ENCODE measurements around the gene HINFP.

HINFP gene

GRCh38 chr11:119152604-119153003 lies 31.2 kb downstream of the HINFP start:
- peaks cover 59% of the 10 kb centered on the region for H3K27me3 ChIP-seq (ENCODE audit: insufficient read depth, low read length, poor library complexity)
- no peak overlapping the region for H2AFZ ChIP-seq (ENCODE audit: low read depth, low read length)

GRCh38 chr11:119153049-119153818 lies 31.9 kb downstream of the HINFP start:
- no peaks in the 10 kb centered on the region for H3K79me2 ChIP-seq (ENCODE audit: insufficient read depth, low read length)
- H3K36me3 ChIP-seq (ENCODE audit: insufficient read depth, low read length): no peaks in the 10 kb centered on the region
- H4K20me1 ChIP-seq (ENCODE audit: insufficient read depth, low read length): peaks cover 9% of the 10 kb centered on the region; the same call in 1 of the 2 replicates
- no peak overlapping the region for H3K9ac ChIP-seq (ENCODE audit: low read depth, low read length)
- H2AFZ ChIP-seq (ENCODE audit: low read depth, low read length): no peak overlapping the region
- no peaks in the 10 kb centered on the region for H3K9me3 ChIP-seq (ENCODE audit: insufficient read depth, low read length, severe bottlenecking)
- DNase-seq (no peak), ATAC-seq (ENCODE audit: insufficient read depth, low read depth) (no peak)
- peak; percentile 33 for TF ChIP-seq CTCF (IDR thresholded peaks at IDR 0.05; ENCODE audit: borderline replicate concordance, extremely low read depth, low read length, poor library complexity, severe bottlenecking)
- no peak for TF ChIP-seq EZH2 (IDR thresholded peaks at IDR 0.05; ENCODE audit: borderline replicate concordance, low read depth, low read length, severe bottlenecking)
- peaks cover 53% of the 10 kb centered on the region for H3K27me3 ChIP-seq (ENCODE audit: insufficient read depth, low read length, poor library complexity)
- no peak overlapping the region for H3K4me2 ChIP-seq (ENCODE audit: insufficient read depth, low read length)
- H3K27ac ChIP-seq (ENCODE audit: low read length): no peak overlapping the region
- H3K4me1 ChIP-seq (ENCODE audit: insufficient read depth, low read length): peaks cover 12% of the 10 kb centered on the region
- no peak overlapping the region for H3K4me3 ChIP-seq (ENCODE audit: low read depth in 1 of 2, low read length in 2 of 2)

More at GRCh38 chr11:119152604-119153003, 31.2 kb downstream of the HINFP start:
- Histone ChIP-seq H3K9ac (ENCODE audit: low read depth, low read length) (no peak overlapping the region), H3K27ac (ENCODE audit: low read length) (no peak overlapping the region), H3K4me3 (ENCODE audit: low read depth in 1 of 2, low read length in 2 of 2) (no peak overlapping the region), H4K20me1 (ENCODE audit: insufficient read depth, low read length) (peaks cover 13% of the 10 kb centered on the region; the same call in 1 of the 2 replicates), H3K36me3 (ENCODE audit: insufficient read depth, low read length) (no peaks in the 10 kb centered on the region), H3K9me3 (ENCODE audit: insufficient read depth, low read length, severe bottlenecking) (no peaks in the 10 kb centered on the region), H3K4me2 (ENCODE audit: insufficient read depth, low read length) (no peak overlapping the region), H3K79me2 (ENCODE audit: insufficient read depth, low read length) (no peaks in the 10 kb centered on the region), H3K4me1 (ENCODE audit: insufficient read depth, low read length) (peaks cover 18% of the 10 kb centered on the region)
- DNase-seq (no peak), ATAC-seq (ENCODE audit: insufficient read depth, low read depth) (no peak)
- TF ChIP-seq EZH2 (IDR thresholded peaks at IDR 0.05; ENCODE audit: borderline replicate concordance, low read depth, low read length, severe bottlenecking) (no peak), CTCF (IDR thresholded peaks at IDR 0.05; ENCODE audit: borderline replicate concordance, extremely low read depth, low read length, poor library complexity, severe bottlenecking) (no peak)

GRCh38 chr11:119154178-119154577 lies 32.8 kb downstream of the HINFP start:
- no peak overlapping the region for H3K4me2 ChIP-seq (ENCODE audit: insufficient read depth, low read length)
- no peak overlapping the region for H2AFZ ChIP-seq (ENCODE audit: low read depth, low read length)
- H3K79me2 ChIP-seq (ENCODE audit: insufficient read depth, low read length): no peaks in the 10 kb centered on the region
- 0 out of 2 replicates have a peak, but pooled peaks cover 5% of the 10 kb centered on the region for H4K20me1 ChIP-seq (ENCODE audit: insufficient read depth, low read length)
- H3K4me3 ChIP-seq (ENCODE audit: low read depth in 1 of 2, low read length in 2 of 2): no peak overlapping the region
- TF ChIP-seq EZH2 (IDR thresholded peaks at IDR 0.05; ENCODE audit: borderline replicate concordance, low read depth, low read length, severe bottlenecking): no peak
- no peak for TF ChIP-seq CTCF (IDR thresholded peaks at IDR 0.05; ENCODE audit: borderline replicate concordance, extremely low read depth, low read length, poor library complexity, severe bottlenecking)
- no peak overlapping the region for H3K27ac ChIP-seq (ENCODE audit: low read length)
- H3K36me3 ChIP-seq (ENCODE audit: insufficient read depth, low read length): no peaks in the 10 kb centered on the region
- DNase-seq (no peak), ATAC-seq (ENCODE audit: insufficient read depth, low read depth) (no peak)
- peaks cover 43% of the 10 kb centered on the region for H3K27me3 ChIP-seq (ENCODE audit: insufficient read depth, low read length, poor library complexity)
- peaks cover 2% of the 10 kb centered on the region for H3K4me1 ChIP-seq (ENCODE audit: insufficient read depth, low read length)
- no peaks in the 10 kb centered on the region for H3K9me3 ChIP-seq (ENCODE audit: insufficient read depth, low read length, severe bottlenecking)
- H3K9ac ChIP-seq (ENCODE audit: low read depth, low read length): no peak overlapping the region

Data from DND-41 (cell line).